DND-41 (cell line): ENCODE results near the gene PRKRIP1.
"Not testable (repeated sequence)": the region's sequence is repeated elsewhere in the genome, so short reads cannot be mapped to it uniquely, and the experiment has no call there.

Experiments
- CTCF ChIP-seq: IDR thresholded peaks from 2 replicates; pipeline ENCODE4 v1.5.1; 2012; ENCODE audit warnings: borderline replicate concordance, low read length, moderate library complexity, mild to moderate bottlenecking; ENCODE audit not compliant: poor library complexity, severe bottlenecking; ENCODE audit errors: extremely low read depth
- EZH2 ChIP-seq: IDR thresholded peaks from 3 replicates; pipeline ENCODE4 v1.6.1; 2012; ENCODE audit warnings: borderline replicate concordance, low read depth, mild to moderate bottlenecking, moderate library complexity, low read length, inconsistent platforms; ENCODE audit not compliant: severe bottlenecking

- not testable (repeated sequence) for TF ChIP-seq EZH2, CTCF
Observed at GRCh38 chr7:102380837-102381236, 15.3 kb upstream of the PRKRIP1 start.
